Measurements from ENCODE around the gene PNMA8B. TPM values are rescaled to one million over a fixed set of nuclear protein-coding genes. Genes with fewer than 3 reads are reported as not detected.

PNMA8B gene
- total RNA-seq, 4 donors from 2014 or later, result 1.5 to 3.3 (median 1.6) TPM

DNA sequence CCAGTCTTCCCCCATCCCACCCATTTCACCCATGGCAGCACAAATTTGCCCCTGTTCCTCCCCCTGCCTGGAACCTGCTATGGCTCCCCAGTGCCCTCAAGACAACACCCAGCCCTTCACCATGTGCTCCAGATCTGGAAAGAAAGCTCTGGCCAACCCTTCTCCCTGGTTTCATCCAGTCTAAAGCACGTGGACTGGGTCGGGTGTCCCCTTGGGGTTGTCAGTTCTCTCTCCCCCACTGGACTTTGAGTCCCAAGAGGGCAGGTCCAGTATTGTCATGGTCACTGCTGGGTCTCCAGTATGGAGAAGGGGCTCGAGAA, 19.6 kb upstream of the PNMA8B start:
- DNase-seq (ENCODE audit: extremely low spot score), result no peak
- peaks cover 0 to 14% (median 7%) of the 10 kb centered on the region in 4 donors for H3K4me1 ChIP-seq
- no peak overlapping the region for H3K27ac ChIP-seq (replicated peaks in 1 of 4)
- peaks cover 0 to 19% (median 0%) of the 10 kb centered on the region in 4 donors for H3K27me3 ChIP-seq
- intact Hi-C loops (cut with DNase I), result loop anchor here (10.0 kb wide), 1 partner anchor 120 kb away; no protein-coding TSS in a partner anchor
- TF ChIP-seq EP300 (IDR thresholded peaks at IDR 0.05) (no peak), POLR2AphosphoS5 (IDR thresholded peaks at IDR 0.05) (no peak), POLR2A (IDR thresholded peaks at IDR 0.05; ENCODE audit: low read depth) (no peak)
- TF ChIP-seq, protein P1, sequence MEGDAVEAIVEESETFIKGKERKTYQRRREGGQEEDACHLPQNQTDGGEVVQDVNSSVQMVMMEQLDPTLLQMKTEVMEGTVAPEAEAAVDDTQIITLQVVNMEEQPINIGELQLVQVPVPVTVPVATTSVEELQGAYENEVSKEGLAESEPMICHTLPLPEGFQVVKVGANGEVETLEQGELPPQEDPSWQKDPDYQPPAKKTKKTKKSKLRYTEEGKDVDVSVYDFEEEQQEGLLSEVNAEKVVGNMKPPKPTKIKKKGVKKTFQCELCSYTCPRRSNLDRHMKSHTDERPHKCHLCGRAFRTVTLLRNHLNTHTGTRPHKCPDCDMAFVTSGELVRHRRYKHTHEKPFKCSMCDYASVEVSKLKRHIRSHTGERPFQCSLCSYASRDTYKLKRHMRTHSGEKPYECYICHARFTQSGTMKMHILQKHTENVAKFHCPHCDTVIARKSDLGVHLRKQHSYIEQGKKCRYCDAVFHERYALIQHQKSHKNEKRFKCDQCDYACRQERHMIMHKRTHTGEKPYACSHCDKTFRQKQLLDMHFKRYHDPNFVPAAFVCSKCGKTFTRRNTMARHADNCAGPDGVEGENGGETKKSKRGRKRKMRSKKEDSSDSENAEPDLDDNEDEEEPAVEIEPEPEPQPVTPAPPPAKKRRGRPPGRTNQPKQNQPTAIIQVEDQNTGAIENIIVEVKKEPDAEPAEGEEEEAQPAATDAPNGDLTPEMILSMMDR (IDR thresholded peaks at IDR 0.05), result no peak
- peaks cover 0 to 11% (median 9%) of the 10 kb centered on the region in 4 donors for H3K9me3 ChIP-seq
- no peaks in the 10 kb centered on the region for H3K36me3 ChIP-seq
- WGBS, result 61% methylated on average over 3 of the region's 3 CpGs
- H3K4me3 ChIP-seq, result no peak overlapping the region

DNA sequence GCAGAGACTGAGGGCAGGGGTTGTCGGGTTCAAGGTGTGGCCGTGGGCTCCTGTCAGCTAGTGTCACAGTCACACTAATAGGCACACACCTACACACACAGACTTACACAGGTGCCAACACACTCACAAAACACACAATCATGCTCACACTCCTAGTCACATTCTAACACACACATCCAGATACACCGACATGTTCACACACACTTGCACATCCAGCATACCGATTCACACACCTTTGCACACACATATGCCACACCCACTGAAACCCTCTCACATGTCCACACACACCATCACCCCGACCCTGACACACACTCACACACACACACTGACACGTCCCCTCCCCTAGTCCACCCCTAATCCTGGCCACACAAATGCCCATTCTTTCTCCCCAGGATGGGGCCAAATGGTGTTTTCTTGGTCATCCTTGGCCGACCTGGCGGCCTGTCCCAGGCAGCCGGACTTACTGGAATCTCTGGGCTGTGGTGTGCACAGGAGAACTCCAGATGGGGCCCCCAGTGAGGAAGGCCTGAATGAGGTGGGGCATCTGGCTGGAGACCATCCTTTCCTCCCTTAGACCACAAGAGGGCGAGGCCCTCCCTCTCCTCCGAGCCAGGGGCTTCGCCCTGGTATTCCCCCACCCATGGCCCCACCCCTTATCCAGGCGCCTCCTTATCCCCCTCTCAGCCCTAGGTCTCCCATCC, 19.1 kb upstream of the PNMA8B start:
- TF ChIP-seq EP300 (IDR thresholded peaks at IDR 0.05) (no peak), POLR2A (IDR thresholded peaks at IDR 0.05; ENCODE audit: low read depth) (no peak), POLR2AphosphoS5 (IDR thresholded peaks at IDR 0.05) (no peak)
- TF ChIP-seq, protein P1 (IDR thresholded peaks at IDR 0.05), result no peak
- peaks cover 0 to 14% (median 7%) of the 10 kb centered on the region in 4 donors for H3K4me1 ChIP-seq
- no peak overlapping the region for H3K27ac ChIP-seq (replicated peaks in 1 of 4)
- H3K9me3 ChIP-seq, result peaks cover 0 to 11% (median 9%) of the 10 kb centered on the region in 4 donors
- 68% methylated on average over 13 of the region's 13 CpGs for WGBS
- intact Hi-C loops (cut with DNase I), result loop anchor here (10.0 kb wide), 1 partner anchor 120 kb away; no protein-coding TSS in a partner anchor
- peaks cover 0 to 19% (median 0%) of the 10 kb centered on the region in 4 donors for H3K27me3 ChIP-seq
- H3K36me3 ChIP-seq, result no peaks in the 10 kb centered on the region
- DNase-seq (ENCODE audit: extremely low spot score), result no peak
- no peak overlapping the region for H3K4me3 ChIP-seq

DNA sequence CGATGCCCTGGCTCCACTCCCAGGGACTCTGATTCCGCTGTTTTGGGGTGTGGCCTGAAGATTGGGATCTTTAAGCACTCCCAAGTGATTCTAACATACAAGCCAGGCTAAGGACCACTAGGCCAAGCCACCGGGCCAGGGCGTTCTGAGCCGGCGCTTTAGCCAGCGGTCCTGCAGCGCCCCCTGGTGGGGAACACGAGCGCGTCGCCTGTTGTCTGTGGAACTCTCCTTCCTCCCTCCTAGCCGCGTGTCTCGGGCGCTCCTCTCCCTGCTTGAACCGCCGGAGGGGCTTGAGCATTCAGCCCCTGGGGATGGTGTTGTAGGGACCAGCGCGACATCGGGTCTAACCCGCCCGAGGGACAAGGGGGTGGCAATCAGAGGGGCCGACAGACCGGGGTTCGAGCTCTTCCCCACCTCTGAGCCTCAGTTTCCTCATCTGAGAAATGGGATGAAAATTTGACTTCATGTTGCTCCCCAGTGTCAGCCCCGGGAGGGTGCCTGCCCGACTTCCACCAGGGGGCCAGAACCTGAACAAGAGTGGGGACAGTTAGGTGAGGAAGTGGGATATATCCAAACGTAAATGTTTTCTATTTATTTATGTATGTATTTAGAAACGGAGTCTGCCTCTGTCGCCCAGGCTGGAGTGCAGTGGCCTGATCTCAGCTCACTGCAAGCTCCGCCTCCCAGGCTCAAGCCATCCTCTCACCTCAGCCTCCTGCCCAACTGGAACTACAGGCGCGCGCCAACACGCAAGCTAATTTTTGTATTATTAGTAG, 18.0 kb upstream of the PNMA8B start:
- peak; percentile 94 for DNase-seq (ENCODE audit: extremely low spot score)
- intact Hi-C loops (cut with DNase I), result loop anchor here (10.0 kb wide), 1 partner anchor 119 kb away; no protein-coding TSS in a partner anchor
- Histone ChIP-seq H3K36me3 (no peaks in the 10 kb centered on the region), H3K27ac (replicated peaks in 1 of 4) (no peak overlapping the region), H3K4me3 (no peak overlapping the region), H3K4me1 (peaks cover 0 to 14% (median 7%) of the 10 kb centered on the region in 4 donors), H3K9me3 (peaks cover 0 to 11% (median 9%) of the 10 kb centered on the region in 4 donors), H3K27me3 (peaks cover 0 to 19% (median 0%) of the 10 kb centered on the region in 4 donors)
- TF ChIP-seq, protein P1 (IDR thresholded peaks at IDR 0.05), result peak; percentile 88 to 93 (median 90)
- TF ChIP-seq POLR2AphosphoS5 (IDR thresholded peaks at IDR 0.05) (no peak), EP300 (IDR thresholded peaks at IDR 0.05) (no peak), POLR2A (IDR thresholded peaks at IDR 0.05; ENCODE audit: low read depth) (no peak)
- WGBS, result 27% methylated on average over 35 of the region's 36 CpGs

DNA sequence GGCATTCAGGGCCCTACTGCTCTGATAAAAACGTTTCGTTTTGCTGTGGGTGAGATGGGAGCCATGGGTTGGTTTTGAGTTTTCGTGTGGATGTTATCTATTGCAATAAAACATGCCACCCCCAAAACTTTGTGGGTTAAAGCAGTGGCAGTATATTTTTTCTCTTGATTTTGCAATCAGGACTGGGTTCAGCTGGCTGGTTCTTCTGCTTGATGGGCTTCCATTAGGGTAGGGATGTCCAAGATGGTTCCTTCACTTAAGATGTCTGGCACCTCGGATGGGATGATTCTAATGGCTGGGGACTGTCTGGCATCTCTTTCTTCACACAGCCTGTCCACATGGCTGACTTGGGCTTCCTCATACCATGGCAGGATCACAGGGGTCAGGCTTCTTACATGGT, 15.6 kb upstream of the PNMA8B start:
- intact Hi-C loops (cut with DNase I), result loop anchor here (10.0 kb wide), 1 partner anchor 116 kb away; no protein-coding TSS in a partner anchor
- WGBS, result 85% methylated on average over 4 of the region's 4 CpGs

More for the DNA sequence above, 15.6 kb upstream of the PNMA8B start:
- peaks cover 0 to 19% (median 0%) of the 10 kb centered on the region in 4 donors for H3K27me3 ChIP-seq
- no peak overlapping the region for H3K27ac ChIP-seq (replicated peaks in 1 of 4)
- H3K4me1 ChIP-seq, result peaks cover 0 to 14% (median 7%) of the 10 kb centered on the region in 4 donors
- DNase-seq (ENCODE audit: extremely low spot score), result no peak
- H3K36me3 ChIP-seq, result no peaks in the 10 kb centered on the region
- peaks cover 0 to 11% (median 9%) of the 10 kb centered on the region in 4 donors for H3K9me3 ChIP-seq
- H3K4me3 ChIP-seq, result no peak overlapping the region
- TF ChIP-seq, protein P1 (IDR thresholded peaks at IDR 0.05), result no peak
- TF ChIP-seq POLR2A (IDR thresholded peaks at IDR 0.05; ENCODE audit: low read depth), result no peak
- TF ChIP-seq EP300 (IDR thresholded peaks at IDR 0.05), result no peak

All from esophagus muscularis mucosa (tissue), 4 donors.